Measurements from ENCODE around the gene HEPHL1.

The HEPHL1 gene

DNA sequence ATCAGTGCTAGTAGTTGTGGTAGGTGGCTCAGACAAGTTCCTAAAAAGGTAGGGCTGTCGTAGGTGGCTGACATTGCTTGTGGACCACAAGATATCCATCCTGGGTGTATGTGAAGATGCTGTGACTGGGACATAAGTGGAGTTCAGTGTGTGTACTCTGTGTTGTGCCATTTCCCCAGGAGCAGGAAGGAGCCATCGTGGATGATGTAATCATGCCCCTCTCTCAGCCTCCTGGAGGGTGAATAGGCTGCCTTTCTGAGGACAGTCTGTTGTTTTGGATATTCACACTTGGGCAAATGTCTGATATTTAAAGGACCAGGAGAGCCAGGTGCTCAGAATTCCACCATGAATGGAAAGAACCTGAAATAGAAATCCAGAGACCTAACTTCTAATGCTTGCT lies 2.7 kb downstream of the HEPHL1 start:
- no peak for DNase-seq

DNA sequence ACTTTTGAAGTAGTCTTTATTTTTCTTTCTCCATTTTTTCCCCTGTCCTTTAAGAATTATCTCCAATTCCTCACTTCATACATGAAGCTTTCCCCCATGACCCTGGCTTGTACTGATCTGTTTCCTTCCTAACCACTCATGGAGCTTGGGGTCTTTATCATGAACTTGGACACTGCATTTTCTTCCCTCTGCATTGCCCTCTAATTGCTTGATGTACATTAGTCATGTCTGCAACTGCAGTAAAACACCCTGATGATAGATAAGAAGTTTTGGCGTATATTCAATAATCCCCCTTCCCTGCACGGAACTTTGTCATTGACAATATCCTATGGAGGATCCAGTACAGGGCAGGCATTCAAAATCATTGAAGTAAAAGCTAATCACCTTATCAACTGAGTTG lies 3.4 kb downstream of the HEPHL1 start:
- no peak for DNase-seq

DNA sequence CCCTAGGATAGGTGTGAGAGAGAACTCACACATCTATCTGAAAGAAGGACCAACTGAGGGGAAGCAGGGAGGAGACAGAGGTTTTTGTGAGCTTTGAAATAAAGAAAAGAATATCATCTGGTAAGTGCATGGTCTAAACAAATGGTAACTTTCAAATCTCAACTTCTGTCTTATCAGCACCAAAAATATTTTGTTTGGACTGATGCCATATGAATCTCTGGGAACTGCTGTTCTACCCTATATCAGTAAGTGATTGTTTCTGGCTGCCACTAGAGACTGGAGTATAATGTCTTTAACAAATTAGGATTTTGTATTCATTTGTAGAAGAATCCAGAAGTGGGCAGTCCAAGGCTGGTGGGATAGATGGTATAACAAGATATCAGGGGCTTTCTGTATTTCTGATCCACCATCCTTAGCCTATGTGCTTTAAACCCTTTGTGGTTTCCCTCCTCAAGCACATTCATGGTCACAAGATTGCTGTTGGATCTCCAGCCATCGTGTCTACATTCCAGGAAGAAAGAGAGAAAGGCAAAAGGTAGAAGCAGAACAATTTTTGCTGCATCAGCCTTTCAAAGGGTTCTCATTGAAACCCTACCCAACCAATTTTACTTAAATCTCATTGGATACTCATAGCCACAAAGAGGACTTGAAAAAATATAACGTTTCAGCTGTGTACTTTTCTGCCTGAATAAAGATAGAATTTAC lies 4.7 kb downstream of the HEPHL1 start:
- no peak for DNase-seq

DNA sequence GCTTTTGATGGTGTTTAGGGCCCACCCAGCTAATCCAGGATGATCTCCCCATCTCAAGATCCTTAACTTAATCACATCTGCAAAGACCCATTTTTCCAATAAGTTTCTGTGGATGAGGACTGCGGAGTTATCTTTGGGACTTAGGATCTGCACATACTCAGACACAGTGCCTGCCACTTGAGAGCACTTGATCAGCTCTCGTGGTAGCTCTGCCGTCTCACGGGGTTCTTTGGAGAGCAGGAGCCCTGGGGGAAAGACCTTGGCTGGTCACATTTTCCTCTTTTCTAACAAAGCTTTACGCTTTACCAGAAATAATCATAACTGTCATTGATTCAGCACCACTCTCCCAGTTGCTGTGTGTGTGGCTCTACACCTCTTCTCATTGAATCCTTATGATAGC lies 6.1 kb downstream of the HEPHL1 start:
- no peak for DNase-seq

DNA sequence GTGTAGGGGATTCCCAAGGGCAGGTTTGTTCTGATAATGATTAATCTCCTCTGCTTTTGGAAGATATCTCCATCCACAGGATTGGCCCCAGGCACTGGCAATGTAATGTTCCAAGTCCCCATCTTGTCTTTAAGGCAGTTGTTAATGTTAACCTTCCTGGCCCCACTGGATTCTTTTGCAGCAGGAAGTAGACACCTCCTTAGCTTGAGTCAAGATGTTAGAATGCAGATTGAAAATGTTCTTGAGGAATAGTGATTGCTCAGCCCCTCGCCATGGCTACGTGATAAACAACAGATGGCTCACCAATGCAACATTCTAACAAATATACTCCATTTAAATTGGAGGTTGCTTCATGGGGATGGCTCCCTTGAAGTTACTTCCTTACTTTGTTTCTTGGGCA lies 7.3 kb downstream of the HEPHL1 start:
- no peak for DNase-seq

DNA sequence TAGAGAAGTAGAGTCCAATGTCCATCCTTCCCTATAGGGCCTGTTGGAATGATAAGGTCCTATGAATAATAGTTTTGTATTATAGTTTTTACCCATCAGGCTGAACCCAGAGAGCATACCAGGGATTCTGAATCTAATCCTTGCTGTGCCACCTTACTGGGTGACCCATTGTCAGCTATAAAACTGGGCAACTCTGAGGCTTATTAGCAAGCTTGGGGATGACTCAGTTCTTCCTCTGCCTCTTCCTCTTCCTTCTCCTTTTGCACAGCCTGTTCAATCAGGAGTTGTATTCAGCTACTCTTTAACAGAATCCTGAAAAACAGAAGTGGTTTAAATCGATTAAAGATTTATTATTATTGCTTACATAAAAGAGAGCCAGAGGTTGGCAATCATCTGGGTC lies 8.9 kb downstream of the HEPHL1 start:
- DNase-seq = no peak

DNA sequence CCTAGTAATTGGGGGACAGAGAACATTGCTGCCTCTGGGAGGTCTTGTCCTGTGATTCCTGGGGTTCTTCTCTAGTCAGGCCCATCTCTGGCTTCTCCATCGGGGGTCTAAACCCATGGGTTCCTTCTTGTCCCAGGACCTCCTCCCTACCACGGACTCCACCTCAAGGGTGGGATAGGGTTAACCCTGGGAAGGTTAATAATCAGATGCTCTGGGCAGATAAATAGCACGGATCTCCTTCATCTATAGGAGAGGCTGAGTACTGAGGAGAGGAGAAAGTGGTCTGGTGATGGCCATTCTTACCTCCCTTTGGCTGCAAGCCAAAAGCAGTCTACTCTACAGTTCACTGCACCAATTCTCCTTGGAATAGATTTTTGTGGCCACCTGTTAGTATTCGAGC lies 10.5 kb downstream of the HEPHL1 start:
- DNase-seq = no peak

DNA sequence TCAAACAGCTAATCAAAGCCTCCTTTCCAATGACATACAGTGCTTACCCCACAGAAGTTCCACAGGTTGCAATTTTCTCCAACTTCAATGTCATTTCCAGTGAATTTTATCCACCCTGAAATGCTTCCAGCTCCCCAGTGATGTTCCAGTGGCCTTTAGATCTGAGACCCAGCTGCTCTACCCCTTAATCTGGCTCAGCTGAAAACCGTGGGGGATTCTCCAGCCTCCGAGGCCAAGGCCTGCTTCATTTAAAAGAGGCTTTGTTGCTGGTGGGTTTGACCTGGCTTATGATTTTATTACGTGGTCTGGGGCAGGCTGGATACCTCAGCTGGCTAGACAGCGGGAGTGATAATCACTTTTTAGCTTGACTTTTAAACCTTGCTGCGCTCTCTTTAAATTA lies 10.9 kb downstream of the HEPHL1 start:
- DNase-seq = no peak

DNA sequence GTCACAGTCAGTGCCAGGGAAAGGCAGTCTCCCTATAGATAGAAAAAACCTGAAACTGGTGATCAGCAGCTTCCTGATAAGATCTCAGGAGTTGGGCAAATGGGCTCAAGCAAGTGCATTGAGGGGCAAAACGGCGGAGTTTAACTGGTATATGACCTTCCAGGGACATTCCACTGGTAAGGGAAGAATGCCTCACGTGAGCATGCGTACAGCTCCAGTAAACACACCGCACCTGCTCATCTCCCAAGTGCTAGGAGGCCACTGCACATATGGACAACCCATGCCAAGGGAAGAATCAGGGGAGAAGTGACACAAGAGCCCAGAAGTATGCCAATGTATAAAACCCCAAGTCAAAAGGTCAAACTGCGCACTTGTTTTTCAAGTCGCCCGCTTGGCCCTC lies 11.6 kb downstream of the HEPHL1 start:
- no peak for DNase-seq

DNA sequence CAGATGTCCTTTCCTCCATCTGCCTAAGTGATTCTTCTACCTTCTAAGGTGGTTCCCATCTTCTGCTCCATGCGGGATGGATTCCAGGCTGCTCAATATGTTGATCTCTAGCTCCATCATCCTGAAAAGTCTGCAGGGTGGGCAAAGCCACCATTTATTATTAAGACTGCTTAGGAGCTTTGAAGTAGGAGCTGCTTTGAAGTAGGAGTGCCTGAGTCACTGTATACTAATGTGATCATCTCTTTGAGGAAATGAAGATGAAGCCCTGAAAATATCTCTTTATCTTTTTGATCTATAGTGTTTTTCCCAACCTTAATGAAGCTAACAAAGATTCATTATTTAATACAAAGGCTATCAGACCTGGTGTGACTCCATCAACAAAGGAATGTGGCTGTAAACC lies 13.1 kb downstream of the HEPHL1 start:
- DNase-seq = no peak

DNA sequence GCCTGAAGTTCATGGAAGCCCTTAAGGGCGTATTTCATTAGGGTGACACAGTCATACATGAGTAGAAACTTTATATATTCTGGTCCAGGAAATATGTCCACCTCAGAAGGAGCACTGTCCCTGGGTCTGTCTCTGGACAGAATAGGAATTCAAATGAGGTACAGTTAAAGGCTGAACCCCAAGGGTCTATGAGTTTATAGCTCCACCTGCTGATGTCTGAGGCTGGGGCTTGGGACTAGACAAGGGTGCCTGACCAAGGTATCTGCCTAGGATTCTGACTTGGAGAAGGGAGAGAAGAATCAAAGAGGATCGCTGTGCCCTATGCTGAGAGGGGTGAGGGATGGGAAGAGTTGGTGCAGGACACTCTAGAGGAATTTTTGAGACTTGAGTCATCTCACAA lies 14.9 kb downstream of the HEPHL1 start:
- DNase-seq = no peak

DNA sequence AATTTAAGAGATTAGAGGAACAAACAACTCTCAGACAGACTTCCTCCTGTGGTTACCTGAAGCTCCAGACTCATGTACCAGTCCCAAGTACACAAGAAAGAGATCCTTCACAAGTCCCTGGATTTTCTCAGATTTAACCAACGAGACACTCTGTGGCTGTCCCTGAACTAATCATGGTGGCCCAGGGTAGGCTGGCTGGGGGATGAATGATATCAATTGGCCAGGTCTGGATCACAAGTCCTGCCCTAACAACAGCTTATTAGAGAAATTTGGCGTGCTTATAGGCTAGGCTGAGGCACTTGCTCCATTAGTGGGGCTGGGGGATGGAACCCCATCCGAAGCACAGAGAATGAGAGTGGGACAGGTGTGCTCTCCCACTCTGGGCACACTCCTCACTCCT lies 22.1 kb downstream of the HEPHL1 start:
- no peak for DNase-seq

DNA sequence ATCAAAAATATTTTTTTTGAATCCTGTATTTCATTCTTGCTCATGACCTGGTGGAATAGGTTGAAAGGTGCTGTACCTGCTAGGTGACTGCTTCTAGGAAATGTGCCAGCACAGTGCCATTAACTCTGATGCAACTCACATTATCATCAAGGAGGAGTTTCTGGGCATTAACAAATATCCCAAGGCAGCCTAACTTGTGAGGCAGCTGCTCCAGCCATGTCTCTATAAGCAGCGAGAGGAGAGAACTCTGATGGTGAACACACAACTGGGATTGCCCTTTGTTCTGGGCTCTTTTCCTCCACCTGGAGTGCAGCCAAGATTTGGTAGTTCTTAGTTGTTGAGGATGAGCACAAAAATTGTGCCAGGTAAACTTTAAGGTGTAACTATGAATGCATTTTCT lies 25.6 kb downstream of the HEPHL1 start:
- no peak for DNase-seq

DNA sequence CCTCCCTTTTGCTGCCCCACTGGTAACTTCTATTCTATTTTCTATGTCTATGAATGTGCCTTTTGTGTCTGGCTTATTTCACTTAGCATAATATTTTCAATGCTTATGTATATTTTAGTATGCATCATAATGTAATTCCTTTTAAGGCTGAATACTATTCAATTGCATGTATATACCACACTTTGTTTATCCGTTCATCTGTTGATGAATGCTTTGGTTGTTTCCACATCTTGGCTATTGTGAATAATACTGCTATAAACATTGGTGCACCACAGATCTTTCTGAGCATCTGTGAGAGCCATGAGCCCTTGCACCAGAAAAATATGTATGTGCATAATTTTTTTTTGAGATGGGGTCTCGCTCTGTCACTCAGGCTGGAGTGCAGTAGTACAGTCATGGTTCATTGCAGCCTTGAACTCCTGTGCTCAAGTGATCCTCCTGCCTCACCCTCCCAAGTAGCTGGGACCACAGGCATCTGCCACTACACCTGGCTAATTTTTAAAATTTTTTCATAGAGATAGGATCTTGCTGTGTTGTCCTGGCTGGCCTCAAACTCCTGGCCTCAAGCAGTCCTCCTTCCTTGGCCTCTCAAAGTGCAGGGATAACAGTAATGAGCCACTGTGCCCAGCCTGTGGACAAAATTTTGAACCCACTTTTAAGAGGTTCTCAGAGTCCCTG lies 27.0 kb downstream of the HEPHL1 start:
- DNase-seq = no peak

DNA sequence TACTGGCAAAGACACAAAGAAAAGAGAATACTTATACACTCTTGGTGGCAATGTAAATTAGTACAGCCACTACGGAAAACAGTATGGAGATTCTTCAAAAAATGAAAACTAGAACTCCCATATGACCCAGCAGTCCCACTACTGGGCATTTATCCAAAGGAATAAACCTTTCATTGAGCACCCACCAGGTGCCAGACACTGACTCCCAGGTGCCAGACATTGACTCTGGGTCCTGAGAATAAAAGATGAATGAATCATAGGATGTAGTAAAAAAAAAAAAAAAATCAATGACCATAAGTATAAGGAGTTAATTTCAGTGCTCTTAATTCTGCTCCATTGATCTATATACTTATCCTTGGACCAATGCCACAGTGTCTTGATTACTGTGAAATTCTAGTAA lies 28.2 kb downstream of the HEPHL1 start:
- no peak for DNase-seq

DNA sequence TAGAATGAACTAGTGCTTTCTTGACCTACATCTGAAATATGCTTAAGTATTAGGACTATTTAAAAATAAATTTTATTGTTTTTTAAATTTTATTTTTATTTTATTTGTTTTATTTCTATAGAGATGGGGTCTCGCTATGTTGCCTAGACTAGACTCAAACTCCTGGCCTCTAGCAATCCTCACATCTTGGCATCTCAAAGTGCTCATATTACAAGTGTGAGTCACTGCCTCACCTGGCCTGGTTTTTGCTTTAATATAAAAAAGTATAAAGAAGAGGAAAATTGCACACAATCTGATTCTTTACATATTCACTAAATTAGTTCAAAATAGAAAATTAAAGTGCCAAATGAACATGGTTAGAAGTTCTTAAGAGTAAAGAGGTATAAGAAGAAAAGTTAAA lies 37.5 kb downstream of the HEPHL1 start:
- no peak for DNase-seq

DNA sequence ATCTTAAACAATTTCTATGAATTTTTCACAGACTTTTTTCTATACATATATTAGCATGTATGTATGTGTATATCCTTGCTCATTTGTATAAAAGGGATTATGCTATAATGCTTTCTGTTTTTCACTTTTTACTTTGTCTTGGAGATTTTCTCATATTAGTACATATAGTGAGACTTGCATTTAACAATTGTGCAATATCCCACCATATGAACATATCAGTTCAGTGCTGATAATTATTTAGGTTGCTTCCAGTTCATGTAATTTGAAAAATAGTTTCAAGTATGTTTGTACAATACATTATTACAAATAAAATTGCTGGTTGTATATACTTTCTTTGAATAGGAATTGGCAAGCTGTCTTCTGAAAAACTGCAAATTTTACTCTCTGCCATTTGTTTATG lies 37.9 kb downstream of the HEPHL1 start:
- DNase-seq = no peak

DNA sequence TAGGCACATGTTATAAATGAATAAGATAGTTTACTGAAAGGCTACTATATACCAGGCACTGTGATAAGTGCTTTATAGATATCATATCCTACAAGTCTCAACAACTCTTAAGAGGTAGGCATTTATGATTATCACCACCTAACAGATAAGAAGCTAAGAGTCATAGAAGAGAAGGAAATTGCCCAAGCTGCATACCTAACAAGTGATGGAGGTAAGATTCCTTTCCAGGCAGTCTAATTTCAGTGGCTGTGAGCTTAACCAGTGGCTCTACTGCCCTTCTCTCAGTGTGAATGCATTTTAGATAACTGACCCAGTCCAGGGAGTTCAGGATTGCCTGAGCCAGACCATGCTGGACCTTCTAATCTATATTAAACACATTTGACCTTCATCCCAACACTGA lies 39.2 kb downstream of the HEPHL1 start:
- no peak for DNase-seq

DNA sequence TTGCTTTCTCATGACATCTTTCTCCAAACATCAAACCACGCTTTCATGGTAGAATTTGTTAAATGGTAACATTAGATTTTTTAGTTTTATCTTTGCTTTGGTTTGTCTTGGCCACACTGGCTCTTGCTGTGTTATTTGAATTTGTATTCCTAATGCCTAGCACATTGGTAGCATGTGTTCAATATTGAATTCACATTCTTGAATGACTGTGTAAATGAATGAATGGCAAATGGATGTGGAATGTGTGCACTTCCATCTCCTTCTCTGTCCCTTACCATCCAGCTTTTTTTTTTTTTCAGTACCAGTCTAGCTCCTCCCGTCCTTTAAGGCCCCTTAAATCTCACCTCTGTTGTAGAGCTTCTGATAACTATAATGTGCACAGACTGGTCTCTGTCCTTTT lies 41.2 kb downstream of the HEPHL1 start:
- DNase-seq = no peak

DNA sequence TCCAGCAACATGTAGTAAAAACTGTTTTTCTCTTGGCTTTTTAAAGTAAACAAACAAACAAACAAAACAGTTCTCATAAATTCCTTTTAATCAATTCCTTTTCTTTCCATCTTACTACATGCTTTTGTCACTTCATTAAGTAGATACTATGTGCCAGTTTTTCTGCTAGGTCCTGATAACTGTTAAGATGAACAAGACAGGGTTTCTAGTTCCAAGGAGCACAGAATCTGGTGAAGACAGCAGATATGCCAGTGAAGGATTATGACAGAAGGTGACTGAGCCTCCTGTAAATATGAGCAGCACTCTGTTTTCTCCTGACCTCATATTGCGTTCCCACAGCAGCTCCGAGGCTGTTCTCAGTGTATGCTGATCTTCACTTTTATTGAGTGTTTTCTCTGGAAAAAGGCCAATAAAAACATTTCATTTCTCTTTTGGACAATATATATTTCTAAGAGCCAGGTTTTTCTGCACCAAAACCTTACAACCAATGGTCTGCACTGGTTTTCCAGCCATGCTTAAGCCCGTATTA lies 45.8 kb downstream of the HEPHL1 start:
- DNase-seq = no peak

DNA sequence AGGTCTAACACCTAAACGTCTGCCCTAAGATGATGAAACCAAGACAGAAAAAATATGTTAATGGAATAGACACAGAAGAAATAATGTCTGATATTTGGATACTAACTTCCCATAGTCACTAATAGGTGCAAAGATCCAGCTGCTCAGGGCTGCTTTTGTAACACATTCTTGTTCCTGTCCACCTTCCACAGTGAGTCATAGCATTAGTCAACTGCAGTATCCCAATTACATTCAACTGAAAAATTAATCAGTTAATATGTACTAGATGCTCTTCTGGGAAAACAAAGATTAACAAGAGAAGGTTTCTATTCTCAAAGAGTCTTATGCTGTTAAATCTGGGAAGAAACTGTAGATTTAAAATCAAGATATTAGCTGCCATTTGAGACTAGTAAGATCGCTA lies 47.6 kb downstream of the HEPHL1 start:
- DNase-seq = no peak

DNA sequence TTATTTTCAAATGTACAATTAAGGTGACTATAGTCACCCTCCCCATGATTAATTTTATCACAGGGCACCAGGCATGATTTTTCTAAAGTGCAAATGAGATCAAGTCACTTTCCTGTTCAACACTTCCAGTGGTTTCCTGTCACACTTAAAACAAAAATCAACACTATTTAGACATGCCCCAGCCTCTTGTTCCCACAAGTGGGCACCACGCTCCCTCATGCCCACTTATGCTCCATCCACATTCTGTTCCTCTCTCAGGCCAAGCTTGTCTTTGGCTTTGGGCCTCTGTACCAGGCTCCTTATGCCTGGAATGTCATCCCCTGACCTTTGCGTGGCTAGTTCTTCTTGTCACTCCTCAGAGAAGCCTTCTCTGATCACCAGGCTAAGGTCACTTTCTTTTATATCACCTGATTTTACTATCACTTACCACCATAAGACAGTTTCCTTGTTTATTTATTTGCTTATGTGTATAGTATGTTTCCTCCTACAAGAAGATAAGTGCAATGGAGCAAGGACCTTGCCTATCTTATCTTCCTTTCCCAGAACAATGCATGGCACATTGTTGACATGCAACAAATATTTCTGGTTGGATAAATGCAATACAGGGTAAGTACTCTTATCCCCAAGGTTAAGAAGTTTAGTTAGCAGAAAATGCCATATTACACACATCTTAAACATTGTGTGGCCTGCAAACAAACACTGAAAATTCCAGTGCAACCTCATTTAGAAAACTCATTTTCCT lies 56.6 kb downstream of the HEPHL1 start:
- no peak for DNase-seq

DNA sequence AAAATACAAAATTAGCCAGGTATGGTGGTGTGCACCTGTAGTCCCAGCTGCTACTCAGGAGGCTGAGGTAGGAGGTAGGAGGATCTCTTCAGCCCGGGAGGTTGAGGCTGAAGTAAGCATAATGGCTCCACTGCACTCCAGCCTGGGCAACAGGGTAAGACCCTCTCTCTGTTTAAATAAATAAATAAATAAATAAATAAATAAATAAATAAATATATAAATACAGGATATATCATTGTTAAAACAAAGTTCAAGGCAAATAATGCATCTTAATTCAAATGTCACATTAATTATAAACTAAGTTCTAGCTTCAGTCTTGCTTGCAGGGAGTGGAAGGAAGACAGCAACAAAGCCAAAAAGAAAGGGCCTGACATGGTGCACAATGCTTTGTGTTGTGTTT lies 63.0 kb downstream of the HEPHL1 start:
- no peak for DNase-seq

DNA sequence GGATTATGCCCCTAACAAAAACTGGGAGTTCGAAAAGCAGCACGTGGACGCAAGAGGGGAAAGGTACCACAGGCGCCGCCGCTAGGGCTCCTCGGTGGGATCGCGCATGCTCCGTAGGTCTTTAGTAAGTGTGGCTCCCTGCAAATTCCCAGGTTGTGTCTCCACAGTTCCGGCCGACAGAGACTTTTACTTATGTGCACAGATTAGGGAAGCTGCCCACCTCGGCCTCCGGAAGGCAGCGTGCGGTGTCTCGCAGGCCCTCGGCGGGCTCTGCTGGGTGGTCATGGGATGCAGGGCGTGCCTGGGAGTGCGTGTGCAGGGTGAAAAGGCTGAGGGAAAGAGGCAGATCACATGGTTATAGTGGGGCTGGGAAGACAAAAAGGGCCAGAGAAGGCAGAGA lies 67.8 kb downstream of the HEPHL1 start:
- DNase-seq = no peak

Data from NCI-H446 treated with DMSO at 0.1 percent for 48 hours (cell line).